Activated CD4-positive, alpha-beta T cell treated with anti-CD3 and anti-CD28 coated beads for 36 hours (primary cell): ENCODE measurements around the gene OFD1. TPM values are rescaled to one million over a fixed set of nuclear protein-coding genes. Genes with fewer than 3 reads are reported as not detected.
"Not testable (repeated sequence)": the region's sequence is repeated elsewhere in the genome, so short reads cannot be mapped to it uniquely, and the experiment has no call there.

ENCODE experiments used
- ATAC-seq: fragments of 200-7000 bp; cut with Tn5 transposase; one replicate; pipeline ENCODE4 v1.10.0; 2021; ENCODE audit warnings: mild to moderate bottlenecking, moderate library complexity
- CTCF ChIA-PET: fragments of 350-600 bp; sonication (Branson Sonifier 250); formaldehyde crosslinking; loops from one replicate; lab custom pipeline; 2021; ENCODE audit warnings: antibody characterized with exemption; lab: Charles Lee
- POLR2A ChIA-PET: fragments of 350-600 bp; sonication (Branson Sonifier 250); formaldehyde crosslinking; loops from one replicate; lab custom pipeline; 2021; ENCODE audit warnings: antibody characterized with exemption, inconsistent platforms; lab: Charles Lee
- DNase-seq: peaks from one replicate; pipeline ENCODE4 v3.0.0-alpha.2; 2020
- H3K27ac Mint-ChIP-seq: one replicate; pipeline ENCODE4 v1.8.0; 2021; ENCODE audit warnings: mixed read lengths
- H3K27me3 Mint-ChIP-seq: one replicate; pipeline ENCODE4 v1.8.0; 2021; ENCODE audit warnings: mixed read lengths
- H3K36me3 Mint-ChIP-seq: one replicate; pipeline ENCODE4 v1.8.0; 2021; ENCODE audit warnings: low read depth, mixed read lengths
- H3K4me1 Mint-ChIP-seq: one replicate; pipeline ENCODE4 v1.8.0; 2021; ENCODE audit warnings: mixed read lengths
- H3K4me3 Mint-ChIP-seq: one replicate; pipeline ENCODE4 v1.8.0; 2021; ENCODE audit warnings: mild to moderate bottlenecking, moderate library complexity, mixed read lengths
- H3K9me3 Mint-ChIP-seq: one replicate; pipeline ENCODE4 v1.8.0; 2021; ENCODE audit warnings: low read depth, mixed read lengths
- intact Hi-C, 2 experiments: fragments of 100-400 bp; cut with DNase I in 1 of 2; cut with micrococcal nuclease in 1 of 2; formaldehyde crosslinking; loops; one replicate each; pipeline versions ENCODE4 v1.14.2 to v1.15.1; 2022 to 2024; cut with DNase I, micrococcal nuclease
- total RNA-seq, 2 experiments: library from RNA; stranded (reverse); gene quantifications; one replicate each; pipeline ENCODE4 v1.2.3, GENCODE V29; 2021

The OFD1 gene
- total RNA-seq, 2 experiments from 2014 or later = 28.0 to 32.4 TPM

DNA sequence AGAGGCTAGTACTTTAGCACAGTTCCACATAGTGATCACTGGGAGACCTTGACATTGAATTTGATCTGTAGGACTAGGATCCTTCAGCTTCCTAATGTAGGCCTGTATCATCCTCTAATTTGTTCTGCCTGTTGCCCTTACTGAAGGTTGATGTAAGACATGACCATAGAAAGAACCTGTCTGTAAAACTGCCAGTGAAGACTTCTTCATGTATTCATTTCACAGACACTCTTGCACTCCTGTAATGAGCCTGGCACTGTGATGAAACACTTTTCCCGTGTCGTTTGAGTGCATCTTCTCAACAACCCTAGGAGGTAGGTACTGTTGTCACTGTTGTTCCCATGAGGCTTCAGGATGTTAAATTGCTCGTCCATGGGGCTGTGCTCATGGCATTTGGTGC, 31.0 kb upstream of the OFD1 start:
- Mint-ChIP-seq H3K27ac (peak overlapping the region; percentile 85), H3K36me3 (peaks cover 26% of the 10 kb centered on the region), H3K27me3 (no peaks in the 10 kb centered on the region), H3K4me3 (no peak overlapping the region), H3K9me3 (no peaks in the 10 kb centered on the region), H3K4me1 (peaks cover 45% of the 10 kb centered on the region)
- ATAC-seq (peak; percentile 66), DNase-seq (peak; percentile 12)
- intact Hi-C loops = no loop called here
- ChIA-PET POLR2A (no interaction called here), CTCF (interaction anchor here (0.7 kb wide), 1 partner anchor 35 kb away, joined by 3 read pairs; no protein-coding TSS in a partner anchor)

DNA sequence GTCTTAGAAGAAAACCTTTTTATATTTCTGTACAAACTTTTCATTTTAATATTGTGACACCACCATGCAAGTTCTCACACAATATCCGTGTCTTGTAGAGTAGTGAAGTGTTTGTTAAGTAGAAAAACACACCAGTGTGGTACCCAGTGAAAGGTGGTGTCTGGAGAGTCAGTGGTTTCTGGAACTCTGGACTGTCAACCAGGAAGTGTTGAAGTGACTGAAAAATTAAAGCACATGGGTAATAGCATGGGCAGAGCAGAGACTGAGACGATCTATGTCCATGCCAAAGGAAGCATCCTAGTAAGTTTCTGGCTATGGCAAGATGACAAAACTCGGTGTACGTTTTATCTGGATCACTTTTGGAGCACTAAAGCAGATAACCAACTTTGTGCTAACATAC, 23.4 kb upstream of the OFD1 start:
- peaks cover 21% of the 10 kb centered on the region for H3K36me3 Mint-ChIP-seq
- H3K27me3 Mint-ChIP-seq = no peaks in the 10 kb centered on the region
- POLR2A ChIA-PET = no interaction called here
- peaks cover 16% of the 10 kb centered on the region for H3K4me1 Mint-ChIP-seq
- ATAC-seq (no peak), DNase-seq (no peak)
- no peak overlapping the region for H3K4me3 Mint-ChIP-seq
- CTCF ChIA-PET = interaction anchor here (0.7 kb wide), 1 partner anchor 16 kb away, joined by 3 read pairs; no protein-coding TSS in a partner anchor
- intact Hi-C loops = no loop called here
- no peak overlapping the region for H3K27ac Mint-ChIP-seq
- H3K9me3 Mint-ChIP-seq = no peaks in the 10 kb centered on the region

DNA sequence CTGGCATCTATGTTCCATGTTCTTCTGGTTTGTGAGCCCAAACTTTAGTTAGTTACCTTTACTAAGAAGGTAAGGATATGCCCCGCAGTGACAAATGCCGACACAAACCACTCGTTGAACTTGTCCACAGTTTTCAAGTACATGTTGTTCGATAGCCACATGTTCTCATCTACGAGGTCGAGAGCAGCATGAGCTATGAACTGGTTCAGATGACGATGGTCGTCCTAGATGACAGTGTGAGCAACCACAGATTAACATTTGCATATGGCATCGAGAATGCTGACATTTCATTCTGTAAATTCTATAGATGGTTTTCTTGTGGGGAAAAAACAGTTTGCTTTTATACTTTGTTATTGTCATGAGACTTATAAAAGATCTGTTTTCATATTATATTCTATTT, 18.1 kb upstream of the OFD1 start:
- Mint-ChIP-seq H3K9me3 (no peaks in the 10 kb centered on the region), H3K36me3 (peaks cover 25% of the 10 kb centered on the region), H3K4me3 (no peak overlapping the region), H3K27me3 (no peaks in the 10 kb centered on the region), H3K27ac (peak overlapping the region; percentile 63), H3K4me1 (peaks cover 24% of the 10 kb centered on the region)
- intact Hi-C loops = no loop called here
- ATAC-seq = no peak
- DNase-seq = no peak
- ChIA-PET POLR2A (no interaction called here), CTCF (interaction anchor here (1.0 to 1.1 kb wide), 2 partner anchors 9 to 54 kb away, joined by 3 to 4 read pairs; no protein-coding TSS in a partner anchor)

DNA sequence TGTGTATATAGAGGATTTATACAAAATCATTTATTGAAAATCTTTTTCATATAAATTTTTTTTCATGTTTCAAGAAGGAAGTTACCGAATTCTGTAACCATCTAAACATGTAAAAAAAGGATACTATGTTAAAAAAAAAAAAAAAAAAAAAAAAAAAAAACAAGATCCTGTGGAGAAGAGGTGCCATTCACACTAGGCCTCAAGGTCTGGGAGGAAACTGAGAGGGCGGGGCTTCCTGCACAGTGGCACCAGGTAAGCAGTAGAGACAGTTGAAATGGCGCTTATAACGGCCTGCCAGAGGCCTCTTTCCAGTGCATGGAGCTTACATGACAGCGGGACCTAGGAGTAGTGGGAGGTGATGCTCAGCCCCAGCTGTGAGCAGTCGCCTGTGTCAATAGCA, 17.6 kb upstream of the OFD1 start:
- Mint-ChIP-seq H3K27ac (no peak overlapping the region), H3K4me3 (no peak overlapping the region), H3K9me3 (no peaks in the 10 kb centered on the region), H3K4me1 (peaks cover 22% of the 10 kb centered on the region), H3K36me3 (peaks cover 21% of the 10 kb centered on the region), H3K27me3 (no peaks in the 10 kb centered on the region)
- ATAC-seq = peak; percentile 66
- DNase-seq = peak; percentile 18
- CTCF ChIA-PET = interaction anchor here (1.1 kb wide), 1 partner anchor 54 kb away, joined by 4 read pairs; no protein-coding TSS in a partner anchor
- POLR2A ChIA-PET = no interaction called here
- intact Hi-C loops = no loop called here

DNA sequence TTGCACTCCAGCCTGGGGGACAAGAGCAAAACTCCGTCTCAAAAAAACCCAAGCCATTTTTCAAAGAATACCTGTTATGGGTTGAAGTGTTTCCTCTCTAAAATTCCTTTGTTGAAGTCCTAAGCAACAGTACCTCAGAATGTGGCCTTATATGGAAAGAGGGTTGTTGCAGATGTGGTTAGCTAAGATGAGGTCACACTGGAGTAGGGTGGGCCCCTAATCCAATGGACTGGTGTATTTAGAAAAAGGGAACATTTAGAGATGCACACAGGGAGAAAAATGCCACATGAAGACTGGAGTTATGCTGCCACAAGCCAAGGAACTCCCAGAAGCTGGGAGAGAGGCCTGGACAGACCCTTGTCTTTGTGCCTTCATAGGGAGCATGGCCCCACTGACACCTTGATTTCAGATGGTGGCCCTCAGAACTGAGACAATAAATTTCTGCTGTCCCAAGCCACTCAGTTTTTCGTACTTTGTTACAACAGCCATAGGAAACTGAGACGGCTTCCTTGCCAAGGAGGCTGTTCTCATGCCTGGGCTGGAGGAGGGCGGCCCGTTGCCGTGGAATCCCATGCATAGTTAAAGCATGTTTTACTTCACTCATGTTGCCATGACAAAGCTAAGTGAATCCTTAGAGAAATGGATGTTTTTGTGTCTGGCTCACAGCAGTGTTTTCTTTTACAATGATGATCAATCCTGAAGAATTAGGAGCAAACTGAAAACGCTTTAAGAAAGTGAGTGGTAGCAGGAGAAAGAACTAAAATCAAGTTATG, 16.7 kb upstream of the OFD1 start:
- ChIA-PET CTCF (no interaction called here), POLR2A (no interaction called here)
- H3K27ac Mint-ChIP-seq = no peak overlapping the region
- H3K27me3 Mint-ChIP-seq = no peaks in the 10 kb centered on the region
- intact Hi-C loops = no loop called here
- ATAC-seq (no peak), DNase-seq (no peak)
- H3K4me3 Mint-ChIP-seq = no peak overlapping the region
- H3K36me3 Mint-ChIP-seq = peaks cover 24% of the 10 kb centered on the region
- H3K9me3 Mint-ChIP-seq = no peaks in the 10 kb centered on the region
- H3K4me1 Mint-ChIP-seq = peaks cover 19% of the 10 kb centered on the region

DNA sequence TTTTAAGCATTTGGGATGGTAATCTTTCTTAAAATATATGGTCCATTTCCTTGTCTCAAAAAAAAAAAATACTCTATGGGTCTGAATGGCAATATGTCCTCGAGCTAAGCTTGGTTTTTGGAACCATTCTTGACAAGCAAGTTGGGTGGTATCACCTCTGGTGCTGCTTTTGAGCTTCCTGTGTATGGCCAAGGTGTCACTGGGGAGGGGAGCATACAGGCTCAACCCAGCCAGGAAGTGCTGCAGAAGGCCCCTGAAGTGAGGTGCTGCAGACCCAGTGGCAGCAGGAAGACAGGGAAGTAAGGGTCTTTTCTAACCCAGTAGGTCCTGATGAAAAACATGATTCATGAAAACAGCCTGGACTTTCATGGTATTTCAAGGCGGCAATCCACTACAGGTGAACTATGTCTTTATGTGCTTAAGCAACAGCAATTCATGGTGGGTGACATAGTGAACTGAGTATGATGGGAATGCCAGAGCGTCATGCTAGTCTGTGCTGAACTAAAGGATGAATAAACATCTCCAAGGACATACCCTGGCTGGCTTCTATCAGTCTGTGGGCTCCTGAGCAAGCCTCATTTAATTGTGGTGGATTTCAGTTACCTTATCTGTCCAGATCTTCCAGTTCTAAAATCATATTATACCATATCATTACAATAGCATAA, 15.2 kb upstream of the OFD1 start:
- DNase-seq = no peak
- H3K4me1 Mint-ChIP-seq = peaks cover 25% of the 10 kb centered on the region
- intact Hi-C loops = no loop called here

DNA sequence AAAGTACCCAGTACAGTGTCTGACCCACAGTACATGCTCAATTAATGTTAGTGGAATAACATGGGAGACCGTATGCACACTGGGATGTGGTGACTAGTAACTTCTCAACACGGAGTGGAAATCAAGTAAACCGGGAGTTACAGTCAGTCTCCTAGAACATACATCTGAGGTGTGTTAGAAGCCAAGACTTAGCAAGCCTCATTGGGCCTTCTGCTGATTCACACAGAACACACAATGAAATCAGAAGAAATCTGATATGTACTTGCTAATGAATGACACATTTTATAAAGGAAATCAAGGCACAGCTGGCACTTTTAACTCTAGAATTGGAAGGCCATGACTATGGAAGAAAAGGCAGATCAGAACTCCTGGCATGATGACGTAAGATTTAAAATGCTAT, 13.2 kb upstream of the OFD1 start:
- Mint-ChIP-seq H3K27ac (no peak overlapping the region), H3K27me3 (no peaks in the 10 kb centered on the region), H3K4me3 (no peak overlapping the region), H3K36me3 (peaks cover 45% of the 10 kb centered on the region), H3K4me1 (peaks cover 36% of the 10 kb centered on the region), H3K9me3 (no peaks in the 10 kb centered on the region)
- intact Hi-C loops = no loop called here
- DNase-seq (no peak), ATAC-seq (no peak)
- ChIA-PET POLR2A (no interaction called here), CTCF (no interaction called here)

More for the DNA sequence above, 15.2 kb upstream of the OFD1 start:
- H3K27me3 Mint-ChIP-seq = no peaks in the 10 kb centered on the region
- H3K9me3 Mint-ChIP-seq = no peaks in the 10 kb centered on the region
- ATAC-seq = peak; percentile 39
- ChIA-PET POLR2A (interaction anchor here (0.5 kb wide), 1 partner anchor 28 kb away, joined by 4 read pairs; no protein-coding TSS in a partner anchor), CTCF (no interaction called here)
- H3K4me3 Mint-ChIP-seq = no peak overlapping the region
- H3K36me3 Mint-ChIP-seq = peaks cover 33% of the 10 kb centered on the region
- H3K27ac Mint-ChIP-seq = peak overlapping the region; percentile 37

DNA sequence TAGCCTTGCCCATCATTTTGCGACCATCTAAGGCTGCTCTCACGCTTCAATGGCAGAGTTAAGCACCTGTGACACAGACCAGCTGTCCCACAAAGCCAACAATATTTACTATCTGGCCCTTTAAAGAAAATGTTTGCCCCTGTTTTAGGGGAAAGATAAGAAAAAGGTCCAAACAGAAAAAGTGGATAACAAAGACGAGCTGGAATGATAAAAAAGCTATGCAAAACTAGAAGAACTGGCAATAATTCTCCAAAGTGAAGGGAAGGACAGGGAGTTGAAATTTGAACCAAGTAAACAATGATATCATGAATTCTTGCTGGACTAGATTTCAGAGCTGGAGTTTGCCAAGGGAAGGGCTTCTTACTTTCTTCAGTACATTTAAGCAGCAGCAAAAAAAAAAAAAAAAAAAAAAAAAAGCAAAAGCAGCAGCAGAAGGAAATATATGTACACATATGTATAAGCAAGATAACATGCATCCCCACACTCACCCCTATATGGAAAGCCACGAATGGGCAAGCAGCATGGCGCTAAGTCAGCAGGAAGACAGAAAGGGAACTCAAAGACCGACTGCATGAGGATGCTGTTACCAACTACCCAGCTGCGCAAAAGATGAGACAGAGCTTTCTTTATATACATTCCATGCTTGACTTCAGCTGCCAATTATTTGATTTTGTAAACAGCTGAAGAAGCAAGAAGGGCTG, 12.6 kb upstream of the OFD1 start:
- DNase-seq (no peak), ATAC-seq (no peak)
- ChIA-PET POLR2A (no interaction called here), CTCF (no interaction called here)
- Mint-ChIP-seq H3K4me3 (no peak overlapping the region), H3K4me1 (peaks cover 39% of the 10 kb centered on the region), H3K27ac (no peak overlapping the region), H3K27me3 (no peaks in the 10 kb centered on the region), H3K9me3 (peaks cover 2% of the 10 kb centered on the region), H3K36me3 (peaks cover 49% of the 10 kb centered on the region)
- intact Hi-C loops = no loop called here

DNA sequence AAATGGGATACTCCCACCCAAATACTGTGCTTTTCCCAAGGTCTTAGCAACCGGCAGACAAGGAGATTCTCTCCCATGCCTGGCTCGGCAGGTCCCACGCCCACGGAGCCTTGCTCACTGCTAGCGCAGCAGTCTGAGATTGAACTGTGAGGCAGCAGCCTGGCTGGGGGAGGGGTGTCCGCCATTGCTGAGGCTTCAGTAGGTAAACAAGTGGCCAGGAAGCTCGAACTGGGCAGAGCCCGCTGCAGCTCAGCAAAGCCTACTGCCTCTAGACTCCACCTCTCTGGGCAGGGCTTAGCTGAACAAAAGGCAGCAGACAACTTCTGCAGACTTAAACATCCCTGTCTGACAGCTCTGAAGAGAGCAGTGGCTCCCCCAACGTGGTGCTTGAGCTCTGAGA, 9.7 kb upstream of the OFD1 start:
- H3K4me3 Mint-ChIP-seq, intact Hi-C loops, H3K27me3 Mint-ChIP-seq, H3K9me3 Mint-ChIP-seq, ATAC-seq, POLR2A ChIA-PET: not testable (repeated sequence)
- H3K27ac Mint-ChIP-seq = peak overlapping the region; percentile 25
- H3K4me1 Mint-ChIP-seq = peaks cover 49% of the 10 kb centered on the region
- DNase-seq = peak; percentile 65
- CTCF ChIA-PET = interaction anchor here (0.6 to 1.3 kb wide), 2 partner anchors 9 to 778 kb away, joined by 3 read pairs; no protein-coding TSS in a partner anchor
- peaks cover 65% of the 10 kb centered on the region for H3K36me3 Mint-ChIP-seq

DNA sequence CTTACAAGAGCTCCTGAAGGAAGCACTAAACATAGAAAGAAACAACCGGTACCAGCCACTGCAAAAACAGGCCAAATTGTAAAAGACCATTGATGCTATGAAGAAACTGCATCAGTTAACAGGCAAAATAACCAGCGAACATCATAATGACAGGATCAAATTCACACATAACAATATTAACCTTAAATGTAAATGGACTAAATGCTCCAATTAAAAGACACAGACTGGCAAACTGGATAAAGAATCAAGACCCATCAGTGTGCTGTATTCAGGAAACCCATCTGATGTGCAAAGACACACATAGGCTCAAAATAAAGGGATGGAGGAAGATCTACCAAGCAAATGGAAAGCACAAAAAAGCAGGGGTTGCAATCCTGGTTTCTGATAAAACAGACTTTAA, 8.0 kb upstream of the OFD1 start:
- peaks cover 60% of the 10 kb centered on the region for H3K4me1 Mint-ChIP-seq
- intact Hi-C loops = loop anchor here in 1 of 2 experiments (1.0 kb wide), 1 partner anchor 8 kb away; the partner anchor contains the start of genes OFD1 and TRAPPC2
- DNase-seq, H3K4me3 Mint-ChIP-seq, H3K27me3 Mint-ChIP-seq, POLR2A ChIA-PET, H3K9me3 Mint-ChIP-seq, ATAC-seq: not testable (repeated sequence)
- H3K36me3 Mint-ChIP-seq = peaks cover 74% of the 10 kb centered on the region
- CTCF ChIA-PET = interaction anchor here (0.7 kb wide), 1 partner anchor 15 kb away, joined by 3 read pairs; no protein-coding TSS in a partner anchor
- H3K27ac Mint-ChIP-seq = peak overlapping the region; percentile 65

DNA sequence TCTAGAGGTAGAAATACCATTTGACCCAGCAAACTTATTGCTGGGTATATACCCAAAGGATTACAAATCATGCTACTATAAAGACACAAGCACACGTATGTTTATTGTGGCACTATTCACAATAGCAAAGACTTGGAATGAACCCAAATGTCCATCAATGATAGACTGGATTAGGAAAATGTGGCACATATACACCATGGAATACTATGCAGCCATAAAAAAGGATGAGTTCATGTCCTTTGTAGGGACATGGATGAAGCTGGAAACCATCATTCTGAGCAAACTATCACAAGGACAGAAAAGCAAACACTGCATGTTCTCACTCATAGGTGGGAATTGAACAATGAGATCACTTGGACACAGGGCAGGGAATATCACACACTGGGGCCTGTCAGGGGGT, 4.0 kb upstream of the OFD1 start:
- H3K27ac Mint-ChIP-seq, H3K4me3 Mint-ChIP-seq, DNase-seq, H3K9me3 Mint-ChIP-seq, POLR2A ChIA-PET, CTCF ChIA-PET, ATAC-seq, H3K27me3 Mint-ChIP-seq: not testable (repeated sequence)
- Mint-ChIP-seq H3K4me1 (peaks cover 70% of the 10 kb centered on the region), H3K36me3 (peaks cover 74% of the 10 kb centered on the region)
- intact Hi-C loops = loop anchor here in 1 of 2 experiments (10.0 kb wide), 1 partner anchor 636 kb away; no protein-coding TSS in a partner anchor
